Amniotic epithelial cell (primary cell): ENCODE measurements around the gene CCDC77.

ENCODE experiments used
- DNase-seq: peaks from one replicate; pipeline ENCODE4 v3.0.0-alpha.2; 2010; ENCODE audit warnings: low read depth

The CCDC77 gene

GRCh38 chr12:452667-453210 lies 51.3 kb downstream of the CCDC77 start:
- DNase-seq = no peak

GRCh38 chr12:454833-455232 lies 53.4 kb downstream of the CCDC77 start:
- no peak for DNase-seq

- DNase-seq = no peak
These were observed 54.4 kb downstream of the CCDC77 start for GRCh38 chr12:455821-456220.

- DNase-seq = no peak
These were observed 56.2 kb downstream of the CCDC77 start for GRCh38 chr12:457676-458075.

GRCh38 chr12:459050-459429 lies 57.6 kb downstream of the CCDC77 start:
- DNase-seq = no peak

GRCh38 chr12:459430-460258 lies 58.2 kb downstream of the CCDC77 start, which contains the start of gene B4GALNT3:
Gene B4GALNT3, plus strand, starts transcription at chr12:459939. Its CDS starts 438 bp downstream, at chr12:460377.
- DNase-seq = no peak

- DNase-seq = no peak
These were observed 59.1 kb downstream of the CCDC77 start for GRCh38 chr12:460261-461230.

- no peak for DNase-seq
These were observed 60.0 kb downstream of the CCDC77 start for GRCh38 chr12:461425-461824.

GRCh38 chr12:462936-463705 lies 61.7 kb downstream of the CCDC77 start:
- no peak for DNase-seq

- DNase-seq = no peak
These were observed 63.2 kb downstream of the CCDC77 start for GRCh38 chr12:464484-465267.

GRCh38 chr12:466039-466438 lies 64.6 kb downstream of the CCDC77 start:
- DNase-seq = no peak

GRCh38 chr12:466762-467161 lies 65.3 kb downstream of the CCDC77 start:
- DNase-seq = no peak

- DNase-seq = no peak
These were observed 66.1 kb downstream of the CCDC77 start for GRCh38 chr12:467591-467990.

- peak; percentile 12 for DNase-seq
These were observed 67.4 kb downstream of the CCDC77 start for GRCh38 chr12:468671-469389.

GRCh38 chr12:470133-470532 lies 68.7 kb downstream of the CCDC77 start:
- DNase-seq = no peak

- no peak for DNase-seq
These were observed 71.8 kb downstream of the CCDC77 start for GRCh38 chr12:473198-473597.

GRCh38 chr12:473863-474577 lies 72.6 kb downstream of the CCDC77 start:
- DNase-seq = no peak

GRCh38 chr12:475286-475685 lies 73.8 kb downstream of the CCDC77 start:
- no peak for DNase-seq

GRCh38 chr12:479161-479560 lies 77.7 kb downstream of the CCDC77 start:
- DNase-seq = no peak
